HS-27A (cell line): ENCODE measurements around the gene HRAS.

ENCODE experiments used
- DNase-seq: peaks from one replicate; pipeline ENCODE4 v3.0.0-alpha.2; 2012; ENCODE audit warnings: low read depth, missing footprints

The HRAS gene

DNA sequence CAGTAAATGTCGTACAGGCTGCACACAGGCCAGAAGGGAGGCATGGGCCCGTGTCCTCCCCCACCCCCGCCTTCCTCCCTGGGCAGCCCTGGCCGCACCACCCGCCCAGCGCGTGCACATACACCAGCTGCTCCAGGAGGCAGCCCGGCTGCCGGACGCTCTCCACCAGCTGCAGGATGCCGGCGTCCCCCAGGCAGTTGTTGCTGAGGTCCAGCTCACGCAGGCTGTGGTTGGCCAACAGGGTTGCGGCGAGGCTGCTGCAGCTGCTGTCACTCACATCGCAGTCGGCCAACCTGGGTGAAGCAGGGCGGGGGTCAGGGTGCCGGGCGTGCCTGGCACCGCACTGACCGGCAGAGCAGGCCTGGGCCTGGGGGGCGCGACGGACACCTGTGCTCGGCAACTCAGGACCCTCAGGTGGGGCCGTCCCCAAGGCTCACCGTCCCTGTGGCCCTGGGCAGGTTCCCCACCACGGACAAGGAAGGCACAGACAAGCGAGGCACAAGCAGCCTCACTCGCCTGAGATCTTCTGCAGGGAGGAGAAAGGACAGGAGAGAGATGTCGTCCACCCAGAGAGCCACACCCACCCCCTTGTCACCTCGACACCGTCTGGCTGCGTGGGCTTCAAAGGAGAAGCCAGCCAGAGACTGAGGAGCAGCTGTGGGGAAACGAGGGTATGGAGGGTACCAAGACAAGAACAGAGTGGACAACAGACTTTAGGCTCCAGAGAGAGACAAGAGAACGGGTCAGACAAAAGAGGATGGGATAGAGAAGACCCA lies 40.4 kb downstream of the HRAS start:
- DNase-seq: no peak

- no peak for DNase-seq
Measured at GRCh38 chr11:492427-493226, 42.7 kb downstream of the HRAS start.

DNA sequence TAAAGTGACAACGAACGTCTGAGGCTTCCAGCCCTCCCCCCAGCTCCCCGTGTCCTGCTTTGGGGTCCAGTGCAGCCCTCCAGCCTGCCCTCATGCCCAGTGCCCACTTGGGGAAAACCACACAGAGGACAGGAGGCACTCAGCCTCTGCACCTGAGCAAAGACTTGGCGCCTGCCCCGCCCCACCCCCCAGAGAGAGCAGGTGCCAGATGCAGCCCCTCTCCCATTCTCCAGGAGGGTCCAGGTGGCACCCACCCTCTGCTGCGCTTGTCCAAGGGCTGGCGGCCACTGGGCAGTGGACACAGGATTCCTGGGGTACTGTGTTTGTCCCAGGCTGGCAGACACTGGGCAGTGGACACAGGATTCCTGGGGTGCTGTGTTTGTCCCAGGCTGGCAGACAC lies 44.0 kb downstream of the HRAS start:
- no peak for DNase-seq

- no peak for DNase-seq
Measured at GRCh38 chr11:490930-491260, 44.5 kb downstream of the HRAS start.

DNA sequence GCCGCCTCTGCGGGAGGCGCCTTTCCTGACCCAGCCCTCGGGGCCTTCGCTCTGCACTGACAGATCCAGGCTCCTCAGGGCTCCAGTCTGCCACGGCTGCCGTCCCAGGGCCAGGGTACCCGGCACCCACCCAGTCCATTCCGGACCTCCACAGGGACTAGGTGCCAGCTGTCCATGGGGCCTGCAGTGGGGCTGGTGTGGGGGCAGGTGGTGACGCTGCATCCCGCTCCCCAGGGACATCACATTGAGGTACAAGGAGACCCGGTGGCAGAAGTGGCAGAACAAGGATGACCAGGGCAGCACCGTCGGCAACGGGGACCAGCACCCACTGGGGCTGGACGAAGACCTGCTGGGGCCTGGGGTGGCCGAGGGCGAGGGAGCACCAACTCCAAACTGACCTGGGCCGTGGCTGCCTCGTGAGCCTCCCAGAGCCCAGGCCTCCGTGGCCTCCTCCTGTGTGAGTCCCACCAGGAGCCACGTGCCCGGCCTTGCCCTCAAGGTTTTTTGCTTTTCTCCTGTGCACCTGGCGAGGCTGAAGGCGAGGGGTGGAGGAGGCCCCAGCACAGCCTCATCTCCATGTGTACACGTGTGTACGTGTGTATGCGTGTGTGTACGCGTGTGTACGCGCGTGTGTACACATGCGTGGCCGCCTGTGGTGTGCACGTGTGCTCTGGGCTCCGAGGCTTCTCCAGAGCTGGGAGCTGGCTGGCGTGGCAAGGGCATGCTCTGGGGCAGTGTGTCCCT lies 45.0 kb downstream of the HRAS start:
- DNase-seq: no peak

DNA sequence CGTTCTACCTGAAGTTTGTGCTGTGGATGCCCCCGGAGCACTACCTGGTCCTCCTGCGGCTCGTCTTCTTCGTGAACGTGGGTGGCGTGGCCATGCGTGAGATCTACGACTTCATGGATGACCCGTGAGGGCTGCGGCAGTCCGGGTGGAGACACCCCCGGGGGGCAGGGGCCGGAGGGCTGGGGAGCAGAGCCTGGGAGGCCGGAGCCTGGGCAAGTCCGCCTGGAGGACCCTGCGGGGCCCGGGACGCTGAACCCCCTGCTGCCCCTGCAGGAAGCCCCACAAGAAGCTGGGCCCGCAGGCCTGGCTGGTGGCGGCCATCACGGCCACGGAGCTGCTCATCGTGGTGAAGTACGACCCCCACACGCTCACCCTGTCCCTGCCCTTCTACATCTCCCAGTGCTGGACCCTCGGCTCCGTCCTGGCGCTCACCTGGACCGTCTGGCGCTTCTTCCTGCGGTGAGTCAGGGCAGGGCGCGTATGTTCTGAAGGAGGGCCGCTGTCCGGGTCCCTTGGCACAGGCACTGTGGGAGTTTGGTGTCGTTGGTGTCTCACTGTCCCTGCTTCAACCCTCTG lies 45.7 kb downstream of the HRAS start:
- DNase-seq: no peak

- no peak for DNase-seq
Measured at GRCh38 chr11:488992-489391, 46.4 kb downstream of the HRAS start.

- no peak for DNase-seq
Measured at GRCh38 chr11:488579-488978, 46.8 kb downstream of the HRAS start.

GRCh38 chr11:488062-488461 lies 47.3 kb downstream of the HRAS start:
- DNase-seq: no peak

DNA sequence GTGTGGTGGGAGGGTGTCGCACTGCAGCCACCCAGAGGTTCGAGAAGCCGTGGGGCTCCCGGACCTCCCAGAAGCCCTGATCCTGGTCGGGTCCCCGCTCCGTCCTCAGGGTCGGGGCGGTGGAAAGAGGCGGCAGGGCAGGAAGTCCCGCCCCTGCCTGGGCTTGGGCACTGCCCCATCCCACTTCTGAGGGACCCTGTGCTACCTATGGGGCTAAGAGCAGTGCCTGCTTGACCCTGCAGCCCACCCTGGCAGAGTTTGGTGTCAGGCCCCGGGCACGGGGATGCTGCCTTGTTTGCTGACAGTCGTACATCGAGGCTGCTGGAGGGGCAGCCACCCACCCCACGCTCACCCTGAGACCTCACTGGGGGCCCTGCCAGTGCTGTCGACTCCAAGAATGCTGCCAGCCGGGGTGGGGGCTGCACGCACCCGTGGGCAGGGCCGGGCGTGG lies 47.8 kb downstream of the HRAS start:
- DNase-seq: no peak

GRCh38 chr11:486189-486588 lies 49.2 kb downstream of the HRAS start:
- DNase-seq: no peak

- no peak for DNase-seq
Measured at GRCh38 chr11:484616-485015, 50.8 kb downstream of the HRAS start.
